ENCODE measurements around the gene THY1. TPM values are rescaled to one million over a fixed set of nuclear protein-coding genes. Genes with fewer than 3 reads are reported as not detected.

THY1 gene
- total RNA-seq (ENCODE audit: low replicate concordance) = 7.3 and 272 TPM in 2 replicates

GRCh38 chr11:119422809-119423508 is at the start of gene THY1:
TSS of gene THY1 (minus strand) at chr11:119423172. CDS start at chr11:119420905, 2,267 bp downstream.

DNA sequence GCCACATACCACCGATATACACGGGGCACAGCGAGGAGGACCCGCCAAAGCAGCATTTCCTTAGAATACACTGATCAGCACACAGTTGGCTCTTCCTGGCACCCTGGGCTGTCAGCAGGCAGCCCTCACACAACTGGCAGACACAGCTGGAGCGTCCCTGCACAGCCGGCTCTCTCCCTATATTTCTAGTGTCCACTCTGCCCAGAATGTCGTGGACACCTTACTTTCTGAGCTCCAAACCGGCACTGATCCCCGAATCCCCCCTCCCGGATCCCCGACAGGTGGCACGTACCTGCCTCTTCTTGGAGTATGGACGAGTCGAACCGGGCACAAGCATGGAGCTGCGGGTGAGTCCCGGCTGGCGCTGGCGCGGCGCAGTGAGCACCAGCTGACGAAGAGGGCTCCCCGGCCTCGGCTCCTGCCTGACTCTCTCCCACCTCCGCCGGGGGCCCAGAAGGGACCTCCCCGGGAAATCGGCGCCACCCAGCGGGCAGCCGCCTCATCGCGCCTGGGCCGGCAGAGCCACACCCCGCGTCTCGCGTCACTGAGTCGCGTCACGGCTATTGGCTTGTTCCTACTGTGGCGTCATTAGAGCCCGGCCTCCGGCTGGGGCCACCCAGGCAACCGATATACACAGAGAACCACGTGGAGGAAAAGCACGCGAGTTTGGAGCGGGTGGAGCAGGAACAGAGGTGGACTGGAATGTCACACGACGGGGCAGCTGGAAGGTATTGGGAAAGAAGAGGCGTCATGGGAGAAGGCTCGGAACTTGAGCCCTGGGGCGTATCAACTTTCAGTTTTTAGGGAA is 41.6 kb downstream of the THY1 start, which contains the start of gene USP2:
Gene USP2 (minus strand): TSS at position 510 of the 808 bp plus-strand sequence. CDS start 8,210 bp downstream, outside the sequence.

Other genes with a start within 250 kb of the THY1 start
- gene NHERF4, start 237.7 kb downstream of the THY1 start, total RNA-seq (ENCODE audit: low replicate concordance) = 0.35 TPM in 1 of 2 replicates, not detected in the other
- 2.5 and 3.9 TPM in 2 replicates for gene CBL, start 216.8 kb downstream of the THY1 start, total RNA-seq (ENCODE audit: low replicate concordance)
- gene MCAM, start 106.0 kb downstream of the THY1 start, total RNA-seq (ENCODE audit: low replicate concordance) = 11.8 and 25.4 TPM in 2 replicates
- 1.9 and 2.7 TPM in 2 replicates for gene RNF26, start 88.6 kb downstream of the THY1 start, total RNA-seq (ENCODE audit: low replicate concordance)
- 10.6 and 11.6 TPM in 2 replicates for gene C1QTNF5, start 82.3 kb downstream of the THY1 start, total RNA-seq (ENCODE audit: low replicate concordance)
- gene MFRP, start 76.5 kb downstream of the THY1 start, total RNA-seq (ENCODE audit: low replicate concordance) = under 0.01 TPM in 1 of 2 replicates, not detected in the other
- under 0.01 TPM in 2 replicates for gene USP2, start 41.5 kb downstream of the THY1 start, total RNA-seq (ENCODE audit: low replicate concordance)

All from smooth muscle cell of the coronary artery (primary cell).